ENCODE measurements around the gene UTP3. TPM values are rescaled to one million over a fixed set of nuclear protein-coding genes. Genes with fewer than 3 reads are reported as not detected.
"Not testable (repeated sequence)": the region's sequence is repeated elsewhere in the genome, so short reads cannot be mapped to it uniquely, and the experiment has no call there.

Gene UTP3
- total RNA-seq, 6 experiments from 2014 or later, result 10.2 to 22.3 (median 14.0) TPM

DNA sequence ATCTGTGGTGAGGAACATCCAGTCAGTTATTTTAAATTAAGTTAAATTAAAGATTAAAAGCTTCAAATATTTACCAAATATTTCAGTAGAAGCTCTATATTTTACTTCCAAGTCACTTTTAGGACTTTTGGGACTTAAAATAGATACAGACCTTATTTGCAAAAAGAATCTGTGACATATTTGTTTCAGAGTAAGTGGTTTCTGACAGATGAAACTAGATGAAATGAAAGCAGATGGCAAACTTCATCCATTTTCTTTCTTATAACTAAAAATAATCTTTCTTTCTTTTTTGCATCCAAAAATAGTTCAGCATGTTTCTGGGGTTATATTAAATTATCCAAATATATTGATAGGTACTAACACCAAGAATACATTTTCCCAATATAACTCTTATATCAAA lies 6.6 kb upstream of the UTP3 start:
- Histone ChIP-seq H3K4me3 (no peak overlapping the region), H3K27ac (no peak overlapping the region), H3K9me3 (no peaks in the 10 kb centered on the region), H3K36me3 (no peaks in the 10 kb centered on the region), H3K4me1 (no peaks in the 10 kb centered on the region), H3K27me3 (no peaks in the 10 kb centered on the region)
- TF ChIP-seq POLR2A (IDR thresholded peaks at IDR 0.05), result no peak
- TF ChIP-seq, protein P1, sequence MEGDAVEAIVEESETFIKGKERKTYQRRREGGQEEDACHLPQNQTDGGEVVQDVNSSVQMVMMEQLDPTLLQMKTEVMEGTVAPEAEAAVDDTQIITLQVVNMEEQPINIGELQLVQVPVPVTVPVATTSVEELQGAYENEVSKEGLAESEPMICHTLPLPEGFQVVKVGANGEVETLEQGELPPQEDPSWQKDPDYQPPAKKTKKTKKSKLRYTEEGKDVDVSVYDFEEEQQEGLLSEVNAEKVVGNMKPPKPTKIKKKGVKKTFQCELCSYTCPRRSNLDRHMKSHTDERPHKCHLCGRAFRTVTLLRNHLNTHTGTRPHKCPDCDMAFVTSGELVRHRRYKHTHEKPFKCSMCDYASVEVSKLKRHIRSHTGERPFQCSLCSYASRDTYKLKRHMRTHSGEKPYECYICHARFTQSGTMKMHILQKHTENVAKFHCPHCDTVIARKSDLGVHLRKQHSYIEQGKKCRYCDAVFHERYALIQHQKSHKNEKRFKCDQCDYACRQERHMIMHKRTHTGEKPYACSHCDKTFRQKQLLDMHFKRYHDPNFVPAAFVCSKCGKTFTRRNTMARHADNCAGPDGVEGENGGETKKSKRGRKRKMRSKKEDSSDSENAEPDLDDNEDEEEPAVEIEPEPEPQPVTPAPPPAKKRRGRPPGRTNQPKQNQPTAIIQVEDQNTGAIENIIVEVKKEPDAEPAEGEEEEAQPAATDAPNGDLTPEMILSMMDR (IDR thresholded peaks at IDR 0.05), result no peak
- intact Hi-C loops (cut with DNase I), result no loop called here
- DNase-seq, result no peak
- no peak for ATAC-seq

DNA sequence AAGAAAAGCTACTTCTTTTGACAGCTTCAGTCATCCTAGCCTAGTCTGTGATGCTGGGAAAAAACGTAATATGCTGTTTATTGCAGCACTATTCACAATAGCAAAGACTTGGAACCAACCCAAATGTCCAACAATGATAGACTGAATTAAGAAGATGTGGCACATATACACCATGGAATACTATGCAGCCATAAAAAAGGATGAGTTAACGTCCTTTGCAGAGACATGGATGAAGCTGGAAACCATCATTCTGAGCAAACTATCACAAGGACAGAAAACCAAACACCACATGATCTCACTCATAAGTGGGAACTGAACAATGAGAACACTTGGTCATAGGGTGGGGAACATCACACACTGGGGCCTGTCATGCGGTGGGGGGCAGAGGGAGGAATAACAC lies 6.2 kb upstream of the UTP3 start:
- H3K9me3 ChIP-seq; intact Hi-C loops (cut with DNase I); H3K27ac ChIP-seq; DNase-seq; ATAC-seq; H3K36me3 ChIP-seq; H3K4me3 ChIP-seq; H3K4me1 ChIP-seq; H3K27me3 ChIP-seq: not testable (repeated sequence)
- 87% methylated on average over 3 of the region's 3 CpGs for WGBS (ENCODE audit: insufficient coverage, low coverage, low lambda C conversion rate, missing lambda C conversion rate)

DNA sequence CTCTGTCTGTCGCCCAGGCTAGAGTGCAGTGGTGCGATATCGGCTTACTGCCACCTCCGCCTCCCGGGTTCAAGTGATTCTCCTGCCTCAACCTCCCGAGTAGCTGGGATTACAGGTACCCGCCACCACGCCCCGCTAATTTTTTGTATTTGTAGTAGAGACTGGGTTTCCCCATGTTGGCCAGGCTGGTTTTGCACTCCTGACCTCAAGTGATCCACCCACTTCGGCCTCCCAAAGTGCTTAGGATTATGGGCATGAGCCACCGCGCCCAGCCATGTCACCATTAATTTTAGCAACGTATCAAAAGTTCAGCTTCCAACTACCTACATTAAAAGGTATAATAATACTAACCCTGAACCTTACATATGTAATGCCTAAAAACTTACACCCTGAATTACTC lies 940 bp upstream of the UTP3 start:
- 61% methylated on average over 13 of the region's 13 CpGs for WGBS (ENCODE audit: insufficient coverage, low coverage, low lambda C conversion rate, missing lambda C conversion rate)
- H3K27ac ChIP-seq, result peak overlapping the region; percentile 79 to 91 (median 90)
- peak in 2 of 3 donors; percentile 22 to 50 for DNase-seq
- no peaks in the 10 kb centered on the region for H3K9me3 ChIP-seq
- TF ChIP-seq, protein P1 (IDR thresholded peaks at IDR 0.05), result no peak
- TF ChIP-seq POLR2A (IDR thresholded peaks at IDR 0.05), result no peak
- H3K36me3 ChIP-seq, result no peaks in the 10 kb centered on the region
- H3K4me3 ChIP-seq, result peak overlapping the region; percentile 74 to 92 (median 87)
- peaks cover 0 to 32% (median 13%) of the 10 kb centered on the region in 4 donors for H3K4me1 ChIP-seq
- peak in 1 of 4 donors; percentile 3 for ATAC-seq
- intact Hi-C loops (cut with DNase I), result no loop called here
- no peaks in the 10 kb centered on the region for H3K27me3 ChIP-seq

DNA sequence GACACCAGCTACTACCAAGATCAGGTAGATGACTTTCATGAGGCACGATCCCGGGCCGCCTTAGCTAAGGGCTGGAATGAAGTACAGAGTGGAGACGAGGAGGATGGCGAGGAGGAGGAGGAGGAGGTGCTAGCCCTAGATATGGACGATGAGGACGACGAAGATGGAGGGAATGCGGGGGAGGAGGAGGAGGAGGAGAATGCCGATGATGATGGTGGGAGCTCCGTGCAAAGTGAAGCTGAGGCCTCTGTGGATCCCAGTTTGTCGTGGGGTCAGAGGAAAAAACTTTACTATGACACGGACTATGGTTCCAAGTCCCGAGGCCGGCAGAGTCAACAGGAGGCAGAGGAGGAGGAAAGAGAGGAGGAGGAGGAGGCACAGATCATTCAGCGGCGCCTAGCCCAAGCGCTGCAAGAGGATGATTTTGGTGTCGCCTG lies 481 bp downstream of the UTP3 start:
- no peak for DNase-seq
- 1% methylated on average over 19 of the region's 19 CpGs for WGBS (ENCODE audit: insufficient coverage, low coverage, low lambda C conversion rate, missing lambda C conversion rate)
- Histone ChIP-seq H3K27ac (peak overlapping the region; percentile 79 to 91 (median 90)), H3K9me3 (no peaks in the 10 kb centered on the region), H3K4me3 (peak overlapping the region; percentile 74 to 92 (median 87)), H3K4me1 (peaks cover 0 to 32% (median 13%) of the 10 kb centered on the region in 4 donors), H3K36me3 (no peaks in the 10 kb centered on the region), H3K27me3 (no peaks in the 10 kb centered on the region)
- peak in 3 of 4 donors; percentile 0 to 1 (median 1) for ATAC-seq
- intact Hi-C loops (cut with DNase I), result no loop called here
- TF ChIP-seq POLR2A (IDR thresholded peaks at IDR 0.05), result no peak
- TF ChIP-seq, protein P1 (IDR thresholded peaks at IDR 0.05), result no peak

DNA sequence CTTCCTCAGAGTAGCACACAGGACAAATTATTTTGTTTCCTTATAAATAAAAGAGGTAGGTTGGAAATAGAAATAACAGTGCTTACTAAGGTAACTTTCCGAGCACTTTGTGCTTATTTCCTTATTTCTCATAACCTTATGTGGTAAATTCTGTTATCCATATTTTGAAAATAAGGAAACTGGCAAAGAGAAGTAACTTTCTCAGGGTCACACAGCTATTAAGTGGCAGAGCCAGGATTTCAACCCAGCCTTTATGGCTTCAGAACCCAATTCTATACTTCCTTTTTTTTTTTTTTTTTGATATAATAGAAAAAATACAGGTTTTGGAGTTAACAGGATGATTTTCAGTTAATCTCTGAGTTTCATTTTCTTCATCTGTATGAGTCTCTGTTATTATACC lies 3.3 kb downstream of the UTP3 start:
- Histone ChIP-seq H3K27me3 (no peaks in the 10 kb centered on the region), H3K36me3 (no peaks in the 10 kb centered on the region), H3K9me3 (no peaks in the 10 kb centered on the region), H3K27ac (no peak overlapping the region), H3K4me1 (peaks cover 0 to 32% (median 13%) of the 10 kb centered on the region in 4 donors), H3K4me3 (no peak overlapping the region)
- DNase-seq (no peak), ATAC-seq (no peak)
- intact Hi-C loops (cut with DNase I), result no loop called here
- TF ChIP-seq, protein P1 (IDR thresholded peaks at IDR 0.05), result no peak
- no peak for TF ChIP-seq POLR2A (IDR thresholded peaks at IDR 0.05)
- WGBS (ENCODE audit: insufficient coverage, low coverage, low lambda C conversion rate, missing lambda C conversion rate), result 63% methylated on average over 1 of the region's 1 CpG

DNA sequence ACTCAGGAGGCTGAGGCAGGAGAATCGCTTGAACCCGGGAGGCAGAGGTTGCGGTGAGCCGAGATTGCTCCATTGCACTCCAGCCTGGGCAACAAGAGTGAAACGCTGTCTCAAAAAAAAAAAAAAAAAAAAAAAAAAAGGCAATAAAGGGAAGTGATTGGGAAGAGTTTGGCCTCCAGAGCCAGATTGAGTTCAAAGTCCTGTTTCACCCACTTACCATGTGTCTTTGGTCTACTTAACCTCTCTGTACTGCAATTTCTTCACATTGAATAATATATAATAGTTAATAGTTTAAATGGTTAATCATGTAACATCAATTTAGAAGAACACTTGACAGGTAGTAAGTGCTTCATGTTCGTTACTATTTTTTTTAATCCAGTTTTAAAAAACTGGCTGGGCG lies 6.3 kb downstream of the UTP3 start:
- intact Hi-C loops (cut with DNase I); DNase-seq; ATAC-seq; H3K27me3 ChIP-seq; H3K4me3 ChIP-seq; H3K9me3 ChIP-seq; H3K36me3 ChIP-seq; H3K27ac ChIP-seq: not testable (repeated sequence)
- WGBS (ENCODE audit: insufficient coverage, low coverage, low lambda C conversion rate, missing lambda C conversion rate), result 90% methylated on average over 7 of the region's 7 CpGs
- H3K4me1 ChIP-seq, result peaks cover 0 to 21% (median 9%) of the 10 kb centered on the region in 4 donors

DNA sequence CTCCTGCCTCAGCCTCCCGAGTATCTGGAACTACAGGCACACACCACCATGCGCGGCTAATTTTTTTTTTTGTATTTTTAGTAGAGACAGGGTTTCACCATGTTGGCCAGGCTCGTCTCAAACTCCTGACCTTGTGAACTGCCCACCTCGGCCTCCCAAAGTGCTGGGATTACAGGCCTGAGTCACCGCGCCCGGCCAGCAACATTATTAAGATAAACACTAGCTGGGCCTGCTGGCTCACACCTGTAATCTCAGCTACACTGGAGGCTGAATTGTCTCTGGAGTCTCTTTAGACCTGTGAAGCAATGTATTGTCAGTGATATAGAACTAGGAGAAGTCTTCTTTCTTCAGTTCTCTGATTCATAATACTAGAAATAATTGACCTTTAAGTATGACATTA lies 10.1 kb downstream of the UTP3 start:
- DNase-seq; H3K27ac ChIP-seq; H3K9me3 ChIP-seq; H3K27me3 ChIP-seq; H3K4me1 ChIP-seq; ATAC-seq; H3K4me3 ChIP-seq; intact Hi-C loops (cut with DNase I); H3K36me3 ChIP-seq: not testable (repeated sequence)
- WGBS (ENCODE audit: insufficient coverage, low coverage, low lambda C conversion rate, missing lambda C conversion rate), result 87% methylated on average over 3 of the region's 8 CpGs
